ENCODE results near the gene P3R3URF.

DNA sequence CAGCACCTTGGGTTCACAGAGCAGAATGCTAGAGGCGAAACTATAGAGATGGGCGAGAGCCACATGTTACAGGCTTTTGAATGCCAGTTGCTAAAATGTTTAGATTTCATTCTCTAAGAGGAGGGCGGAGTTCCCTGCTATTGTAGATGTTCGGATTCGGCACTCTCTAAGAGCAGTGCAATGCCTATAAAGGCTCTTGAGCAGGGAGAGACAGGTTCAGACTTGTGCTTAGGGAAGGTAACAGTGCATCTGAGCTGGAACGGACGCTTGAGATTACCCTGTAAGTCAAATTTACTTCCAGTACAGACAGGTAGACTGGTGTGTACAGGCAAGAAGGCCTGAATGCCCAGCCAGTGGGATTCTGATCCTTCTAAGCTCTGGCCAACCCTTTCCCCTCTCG, 42.2 kb upstream of the P3R3URF start:
- TF ChIP-seq POLR2AphosphoS5 (IDR thresholded peaks at IDR 0.05; ENCODE audit: low read depth, low read length) (no peak), POLR2A (IDR thresholded peaks at IDR 0.05; ENCODE audit: borderline replicate concordance, extremely low read depth, insufficient read depth, insufficient read length) (no peak), TCF7L2 (IDR thresholded peaks at IDR 0.05; ENCODE audit: borderline replicate concordance, extremely low read depth, insufficient read depth, insufficient read length) (no peak), SIN3A (IDR thresholded peaks at IDR 0.05; ENCODE audit: low read depth) (no peak), EZH2 (IDR thresholded peaks at IDR 0.05) (no peak), EZH2phosphoT487 (IDR thresholded peaks at IDR 0.05; ENCODE audit: borderline replicate concordance) (no peak), CEBPB (IDR thresholded peaks at IDR 0.05; ENCODE audit: low read depth) (no peak), EGR1 (IDR thresholded peaks at IDR 0.05; ENCODE audit: low read depth) (no peak), ZFX (IDR thresholded peaks at IDR 0.05) (no peak)
- TF ChIP-seq, protein P1, sequence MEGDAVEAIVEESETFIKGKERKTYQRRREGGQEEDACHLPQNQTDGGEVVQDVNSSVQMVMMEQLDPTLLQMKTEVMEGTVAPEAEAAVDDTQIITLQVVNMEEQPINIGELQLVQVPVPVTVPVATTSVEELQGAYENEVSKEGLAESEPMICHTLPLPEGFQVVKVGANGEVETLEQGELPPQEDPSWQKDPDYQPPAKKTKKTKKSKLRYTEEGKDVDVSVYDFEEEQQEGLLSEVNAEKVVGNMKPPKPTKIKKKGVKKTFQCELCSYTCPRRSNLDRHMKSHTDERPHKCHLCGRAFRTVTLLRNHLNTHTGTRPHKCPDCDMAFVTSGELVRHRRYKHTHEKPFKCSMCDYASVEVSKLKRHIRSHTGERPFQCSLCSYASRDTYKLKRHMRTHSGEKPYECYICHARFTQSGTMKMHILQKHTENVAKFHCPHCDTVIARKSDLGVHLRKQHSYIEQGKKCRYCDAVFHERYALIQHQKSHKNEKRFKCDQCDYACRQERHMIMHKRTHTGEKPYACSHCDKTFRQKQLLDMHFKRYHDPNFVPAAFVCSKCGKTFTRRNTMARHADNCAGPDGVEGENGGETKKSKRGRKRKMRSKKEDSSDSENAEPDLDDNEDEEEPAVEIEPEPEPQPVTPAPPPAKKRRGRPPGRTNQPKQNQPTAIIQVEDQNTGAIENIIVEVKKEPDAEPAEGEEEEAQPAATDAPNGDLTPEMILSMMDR (IDR thresholded peaks at IDR 0.05 in 2 of 3, conservative IDR thresholded peaks at IDR 0.05 in 1 of 3; ENCODE audit: borderline replicate concordance in 1 of 3, insufficient read depth in 1 of 3, low read depth in 2 of 3, low read length in 2 of 3) = no peak
- TF ChIP-seq, protein P2, sequence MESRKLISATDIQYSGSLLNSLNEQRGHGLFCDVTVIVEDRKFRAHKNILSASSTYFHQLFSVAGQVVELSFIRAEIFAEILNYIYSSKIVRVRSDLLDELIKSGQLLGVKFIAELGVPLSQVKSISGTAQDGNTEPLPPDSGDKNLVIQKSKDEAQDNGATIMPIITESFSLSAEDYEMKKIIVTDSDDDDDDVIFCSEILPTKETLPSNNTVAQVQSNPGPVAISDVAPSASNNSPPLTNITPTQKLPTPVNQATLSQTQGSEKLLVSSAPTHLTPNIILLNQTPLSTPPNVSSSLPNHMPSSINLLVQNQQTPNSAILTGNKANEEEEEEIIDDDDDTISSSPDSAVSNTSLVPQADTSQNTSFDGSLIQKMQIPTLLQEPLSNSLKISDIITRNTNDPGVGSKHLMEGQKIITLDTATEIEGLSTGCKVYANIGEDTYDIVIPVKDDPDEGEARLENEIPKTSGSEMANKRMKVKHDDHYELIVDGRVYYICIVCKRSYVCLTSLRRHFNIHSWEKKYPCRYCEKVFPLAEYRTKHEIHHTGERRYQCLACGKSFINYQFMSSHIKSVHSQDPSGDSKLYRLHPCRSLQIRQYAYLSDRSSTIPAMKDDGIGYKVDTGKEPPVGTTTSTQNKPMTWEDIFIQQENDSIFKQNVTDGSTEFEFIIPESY (IDR thresholded peaks at IDR 0.05; ENCODE audit: extremely low read depth, insufficient replicate concordance, low read length) = no peak
- TF ChIP-seq, protein P3, sequence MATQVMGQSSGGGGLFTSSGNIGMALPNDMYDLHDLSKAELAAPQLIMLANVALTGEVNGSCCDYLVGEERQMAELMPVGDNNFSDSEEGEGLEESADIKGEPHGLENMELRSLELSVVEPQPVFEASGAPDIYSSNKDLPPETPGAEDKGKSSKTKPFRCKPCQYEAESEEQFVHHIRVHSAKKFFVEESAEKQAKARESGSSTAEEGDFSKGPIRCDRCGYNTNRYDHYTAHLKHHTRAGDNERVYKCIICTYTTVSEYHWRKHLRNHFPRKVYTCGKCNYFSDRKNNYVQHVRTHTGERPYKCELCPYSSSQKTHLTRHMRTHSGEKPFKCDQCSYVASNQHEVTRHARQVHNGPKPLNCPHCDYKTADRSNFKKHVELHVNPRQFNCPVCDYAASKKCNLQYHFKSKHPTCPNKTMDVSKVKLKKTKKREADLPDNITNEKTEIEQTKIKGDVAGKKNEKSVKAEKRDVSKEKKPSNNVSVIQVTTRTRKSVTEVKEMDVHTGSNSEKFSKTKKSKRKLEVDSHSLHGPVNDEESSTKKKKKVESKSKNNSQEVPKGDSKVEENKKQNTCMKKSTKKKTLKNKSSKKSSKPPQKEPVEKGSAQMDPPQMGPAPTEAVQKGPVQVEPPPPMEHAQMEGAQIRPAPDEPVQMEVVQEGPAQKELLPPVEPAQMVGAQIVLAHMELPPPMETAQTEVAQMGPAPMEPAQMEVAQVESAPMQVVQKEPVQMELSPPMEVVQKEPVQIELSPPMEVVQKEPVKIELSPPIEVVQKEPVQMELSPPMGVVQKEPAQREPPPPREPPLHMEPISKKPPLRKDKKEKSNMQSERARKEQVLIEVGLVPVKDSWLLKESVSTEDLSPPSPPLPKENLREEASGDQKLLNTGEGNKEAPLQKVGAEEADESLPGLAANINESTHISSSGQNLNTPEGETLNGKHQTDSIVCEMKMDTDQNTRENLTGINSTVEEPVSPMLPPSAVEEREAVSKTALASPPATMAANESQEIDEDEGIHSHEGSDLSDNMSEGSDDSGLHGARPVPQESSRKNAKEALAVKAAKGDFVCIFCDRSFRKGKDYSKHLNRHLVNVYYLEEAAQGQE (IDR thresholded peaks at IDR 0.05; ENCODE audit: low read depth) = no peak
- TF ChIP-seq, protein P4, sequence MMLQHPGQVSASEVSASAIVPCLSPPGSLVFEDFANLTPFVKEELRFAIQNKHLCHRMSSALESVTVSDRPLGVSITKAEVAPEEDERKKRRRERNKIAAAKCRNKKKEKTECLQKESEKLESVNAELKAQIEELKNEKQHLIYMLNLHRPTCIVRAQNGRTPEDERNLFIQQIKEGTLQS (IDR thresholded peaks at IDR 0.05) = no peak
- TF ChIP-seq, protein P5, sequence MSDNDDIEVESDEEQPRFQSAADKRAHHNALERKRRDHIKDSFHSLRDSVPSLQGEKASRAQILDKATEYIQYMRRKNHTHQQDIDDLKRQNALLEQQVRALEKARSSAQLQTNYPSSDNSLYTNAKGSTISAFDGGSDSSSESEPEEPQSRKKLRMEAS (IDR thresholded peaks at IDR 0.05) = no peak
